Skeletal muscle tissue (tissue), 4 donors: ENCODE measurements around the gene BLMH. TPM values are rescaled to one million over a fixed set of nuclear protein-coding genes. Genes with fewer than 3 reads are reported as not detected.

Experiments used
- H3K27ac ChIP-seq: one replicate; pipeline ENCODE4 v1.7.0; 2013; ENCODE audit warnings: mild to moderate bottlenecking, low read depth, low read length, inconsistent platforms
- H3K27me3 ChIP-seq, 3 donors: one replicate each; pipeline ENCODE4 v1.7.0; 2013; ENCODE audit warnings: low read length in 3 of 3; ENCODE audit not compliant: control insufficient read depth in 3 of 3, insufficient read depth in 3 of 3
- H3K36me3 ChIP-seq, 3 donors: one replicate each; pipeline ENCODE4 v1.7.0; 2013; ENCODE audit warnings: low read length in 3 of 3; ENCODE audit not compliant: control insufficient read depth in 3 of 3, insufficient read depth in 3 of 3
- H3K4me1 ChIP-seq, 3 donors: one replicate each; pipeline ENCODE4 v1.7.0; 2013; ENCODE audit warnings: low read length in 3 of 3, mild to moderate bottlenecking in 3 of 3; ENCODE audit not compliant: control insufficient read depth in 3 of 3, insufficient read depth in 3 of 3
- H3K4me3 ChIP-seq, 3 donors: one replicate each; pipeline ENCODE4 v1.7.0; 2013; ENCODE audit warnings: low read length in 3 of 3
- H3K9ac ChIP-seq, 3 donors: one replicate each; pipeline ENCODE4 v1.7.0; 2013; ENCODE audit warnings: low read length in 3 of 3, mild to moderate bottlenecking in 3 of 3, moderate library complexity in 2 of 3, low read depth in 1 of 3
- H3K9me3 ChIP-seq, 3 donors: one replicate each; pipeline ENCODE4 v1.7.0; 2013; ENCODE audit warnings: low read length in 3 of 3; ENCODE audit not compliant: control insufficient read depth in 3 of 3
- total RNA-seq: library from RNA; depleted of rRNA; stranded (reverse); fragments of >200 nt; gene quantifications from one replicate; pipeline ENCODE4 v1.2.3, GENCODE V29; 2014
- donor health status: Osteomylitis.

Gene BLMH
- total RNA-seq, 1 donor from 2014 or later, result 37.1 TPM

DNA sequence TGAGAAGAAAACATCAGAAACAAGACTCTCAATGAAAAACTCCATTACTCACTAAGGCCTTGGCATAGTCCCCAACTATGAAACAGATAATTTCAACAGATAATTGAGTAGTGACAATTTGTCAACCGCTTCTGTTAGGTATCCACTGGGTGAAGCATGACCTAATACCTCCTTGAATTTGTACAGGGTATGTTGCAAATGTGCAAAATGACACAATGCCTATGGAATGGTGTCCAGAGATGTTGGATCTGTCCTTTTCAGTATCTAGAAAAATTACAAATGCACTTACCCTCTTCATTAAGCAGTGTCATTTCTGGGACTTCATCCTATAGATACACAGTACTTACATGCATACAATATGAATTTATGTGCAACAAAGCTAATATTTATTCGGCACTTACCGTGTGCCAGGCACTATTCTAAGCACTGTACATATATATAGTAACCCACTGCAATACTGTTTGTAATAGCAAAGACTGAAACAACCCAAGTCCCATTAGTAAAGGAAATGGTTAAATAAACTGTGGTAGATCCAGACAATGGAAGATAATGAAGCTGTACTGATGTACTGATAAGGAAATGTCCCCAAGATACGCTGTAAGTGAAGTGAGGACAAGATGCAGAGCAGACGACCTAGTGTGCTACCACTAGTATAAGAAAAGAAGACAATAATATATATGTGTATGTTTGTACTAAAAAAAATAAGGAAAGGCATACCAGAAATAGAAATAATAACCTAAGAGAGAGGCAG lies 34.8 kb downstream of the BLMH start:
- H3K4me1 ChIP-seq, result no peaks in the 10 kb centered on the region
- no peak overlapping the region for H3K4me3 ChIP-seq
- H3K27me3 ChIP-seq, result no peaks in the 10 kb centered on the region
- peaks cover 3 to 25% (median 19%) of the 10 kb centered on the region in 3 donors for H3K36me3 ChIP-seq
- no peak overlapping the region for H3K9ac ChIP-seq
- H3K9me3 ChIP-seq, result no peaks in the 10 kb centered on the region
- H3K27ac ChIP-seq, result no peak overlapping the region

DNA sequence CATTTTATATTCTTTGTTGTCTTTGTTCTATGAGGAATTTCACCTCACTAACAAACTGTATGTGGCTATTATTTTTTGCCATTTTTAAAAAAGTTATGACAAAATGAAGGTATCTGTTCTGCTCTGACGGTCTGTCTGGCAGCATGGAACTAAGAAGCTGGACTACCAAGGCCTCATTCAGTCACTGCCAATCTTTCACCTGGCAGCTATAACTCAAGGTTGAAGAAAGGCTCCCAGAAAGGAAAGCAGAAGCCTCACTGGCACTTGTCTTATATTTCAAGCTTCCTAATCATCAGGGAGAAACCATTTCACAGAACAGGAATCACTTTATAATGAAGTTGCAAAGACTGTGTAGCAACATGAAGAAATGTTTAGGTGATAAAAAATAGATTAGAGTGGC lies 37.6 kb downstream of the BLMH start:
- Histone ChIP-seq H3K4me3 (no peak overlapping the region), H3K4me1 (no peaks in the 10 kb centered on the region), H3K27ac (no peak overlapping the region), H3K9me3 (no peaks in the 10 kb centered on the region), H3K27me3 (no peaks in the 10 kb centered on the region), H3K36me3 (peaks cover 2 to 32% (median 15%) of the 10 kb centered on the region in 3 donors), H3K9ac (no peak overlapping the region)

DNA sequence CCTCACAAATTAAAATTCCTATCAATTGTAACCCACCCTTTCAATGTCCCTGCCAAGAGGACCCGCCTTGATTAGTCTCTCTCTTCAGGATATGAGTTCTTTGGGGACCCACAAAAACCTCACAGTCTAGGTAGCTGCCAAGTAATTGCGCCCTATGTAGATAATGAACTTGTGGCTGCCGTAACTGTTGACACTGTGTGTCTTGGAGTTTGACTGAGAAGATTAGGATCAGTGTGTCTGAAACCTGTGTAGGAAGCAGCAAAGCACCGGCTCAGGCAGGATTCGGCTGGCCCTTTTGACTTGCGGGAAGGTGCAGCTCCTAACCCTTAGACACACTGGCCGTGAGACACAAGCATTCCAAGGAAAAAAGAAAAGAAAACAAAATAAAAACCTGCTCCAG lies 38.4 kb downstream of the BLMH start:
- no peaks in the 10 kb centered on the region for H3K4me1 ChIP-seq
- peaks cover 8 to 33% (median 14%) of the 10 kb centered on the region in 3 donors for H3K36me3 ChIP-seq

DNA sequence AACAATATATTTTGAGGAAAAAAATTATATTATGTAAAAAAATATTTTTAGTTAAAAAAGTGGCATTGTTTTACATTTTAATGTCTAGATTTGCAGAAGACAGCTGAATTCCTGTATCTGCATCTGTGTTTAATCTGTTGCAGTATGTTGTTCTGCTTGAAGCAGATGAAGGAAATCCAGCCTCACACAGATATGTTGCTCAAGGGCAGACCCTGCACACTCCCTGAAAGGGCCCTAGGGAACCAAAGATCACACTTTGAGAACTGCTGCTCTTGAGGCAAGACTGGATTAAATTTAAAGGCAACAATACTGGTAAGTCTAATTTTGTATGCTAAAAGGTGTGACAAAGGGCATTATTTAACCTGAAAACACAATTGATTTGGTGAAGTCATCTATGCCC lies 39.8 kb downstream of the BLMH start:
- Histone ChIP-seq H3K4me1 (no peaks in the 10 kb centered on the region), H3K27me3 (no peaks in the 10 kb centered on the region), H3K4me3 (no peak overlapping the region), H3K27ac (no peak overlapping the region), H3K36me3 (peaks cover 8 to 29% (median 20%) of the 10 kb centered on the region in 3 donors), H3K9me3 (no peaks in the 10 kb centered on the region), H3K9ac (no peak overlapping the region)

More for the DNA sequence above, 38.4 kb downstream of the BLMH start:
- Histone ChIP-seq H3K27ac (no peak overlapping the region), H3K9ac (no peak overlapping the region), H3K4me3 (no peak overlapping the region), H3K9me3 (no peaks in the 10 kb centered on the region), H3K27me3 (no peaks in the 10 kb centered on the region)

DNA sequence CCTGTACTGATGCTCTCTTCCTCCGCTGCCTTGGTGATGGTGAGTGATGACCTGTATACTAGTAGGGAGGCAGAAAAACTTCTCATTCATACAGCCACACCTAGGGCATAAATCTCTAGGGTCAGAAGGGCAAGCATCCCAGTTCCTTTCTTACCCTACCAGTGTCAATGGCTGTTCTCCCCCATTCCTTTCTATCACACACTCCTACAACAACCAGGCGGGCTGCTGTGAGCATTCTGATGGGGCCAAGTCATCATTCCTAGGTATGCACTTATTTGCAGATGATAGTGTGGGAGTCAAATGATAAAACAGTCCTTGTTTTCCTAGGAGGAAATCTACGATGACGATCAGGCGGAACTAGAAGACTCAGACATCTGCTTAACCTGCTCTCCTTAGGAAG lies 42.3 kb downstream of the BLMH start:
- no peaks in the 10 kb centered on the region for H3K27me3 ChIP-seq
- H3K9me3 ChIP-seq, result no peaks in the 10 kb centered on the region
- no peak overlapping the region for H3K27ac ChIP-seq
- H3K36me3 ChIP-seq, result peaks cover 8 to 26% (median 25%) of the 10 kb centered on the region in 3 donors
- no peak overlapping the region for H3K9ac ChIP-seq
- H3K4me1 ChIP-seq, result no peaks in the 10 kb centered on the region
- H3K4me3 ChIP-seq, result no peak overlapping the region

DNA sequence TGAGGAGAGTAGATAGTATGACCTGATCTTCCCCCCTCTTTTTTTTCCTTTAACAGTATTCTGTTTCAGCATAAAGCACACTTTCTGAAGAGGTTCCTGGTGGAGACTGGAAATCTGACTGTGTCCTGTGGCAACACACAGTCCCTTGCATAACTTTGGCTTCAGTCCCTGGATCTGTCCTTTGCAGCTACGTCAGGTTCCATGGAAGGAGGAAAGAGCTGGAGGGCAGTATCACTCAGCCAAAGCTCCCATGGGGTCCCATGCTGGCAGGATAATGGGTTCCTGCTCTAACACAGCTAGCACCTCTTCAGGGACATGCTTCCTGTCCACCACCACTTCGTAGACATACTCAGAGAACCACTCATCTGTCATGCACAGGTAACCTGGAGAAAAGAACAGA lies 43.0 kb downstream of the BLMH start:
- Histone ChIP-seq H3K36me3 (peaks cover 8 to 26% (median 22%) of the 10 kb centered on the region in 3 donors), H3K9me3 (no peaks in the 10 kb centered on the region), H3K27ac (no peak overlapping the region), H3K27me3 (no peaks in the 10 kb centered on the region), H3K9ac (no peak overlapping the region), H3K4me3 (no peak overlapping the region), H3K4me1 (no peaks in the 10 kb centered on the region)

DNA sequence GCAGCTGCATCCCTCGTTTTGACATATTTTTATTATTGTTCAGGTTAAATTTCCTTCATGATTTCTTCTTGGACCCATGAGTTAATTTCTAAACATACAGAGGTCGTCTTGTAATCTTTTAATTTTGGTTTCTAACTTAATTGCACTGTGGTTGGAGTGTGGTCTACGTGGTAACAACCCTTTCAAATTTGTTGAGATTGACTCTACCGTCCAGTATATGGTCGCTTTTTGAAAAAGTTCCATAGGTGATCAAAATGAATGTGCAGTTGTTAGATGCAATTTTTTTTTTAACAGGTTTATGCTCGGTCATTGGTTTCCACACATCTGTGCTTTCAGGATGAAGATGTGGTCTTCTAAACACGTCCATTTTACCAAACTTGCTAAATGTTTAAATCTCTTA lies 45.3 kb downstream of the BLMH start:
- Histone ChIP-seq H3K27ac (no peak overlapping the region), H3K4me1 (no peaks in the 10 kb centered on the region), H3K9me3 (no peaks in the 10 kb centered on the region), H3K4me3 (no peak overlapping the region), H3K36me3 (peaks cover 8 to 23% (median 19%) of the 10 kb centered on the region in 3 donors), H3K27me3 (peaks cover 0 to 3% (median 0%) of the 10 kb centered on the region in 3 donors), H3K9ac (no peak overlapping the region)

DNA sequence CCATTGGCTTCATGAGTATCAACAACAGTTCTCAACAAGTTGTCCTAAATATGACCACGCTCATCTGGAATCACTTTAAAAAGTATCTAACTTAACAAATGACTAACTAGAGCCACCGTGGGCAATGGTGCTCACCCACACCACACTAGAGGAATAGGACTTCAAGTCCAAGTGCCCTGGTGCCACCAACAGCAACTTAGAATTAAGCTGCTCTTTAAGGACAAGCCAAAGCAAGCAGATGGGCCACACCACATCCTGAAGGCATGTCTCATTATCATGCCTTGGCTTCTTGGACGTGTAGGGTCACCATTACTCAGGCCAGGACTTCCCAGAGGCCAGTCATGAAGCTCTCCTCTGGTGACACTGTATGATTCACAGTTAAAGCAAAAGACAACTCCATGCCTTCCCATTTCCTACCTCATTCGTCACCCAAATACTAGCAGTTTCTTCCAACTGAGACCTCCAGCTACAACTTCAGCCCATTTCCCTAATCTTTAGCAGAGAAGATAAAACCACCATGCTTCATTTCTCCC lies 46.8 kb downstream of the BLMH start:
- H3K27ac ChIP-seq, result no peak overlapping the region

DNA sequence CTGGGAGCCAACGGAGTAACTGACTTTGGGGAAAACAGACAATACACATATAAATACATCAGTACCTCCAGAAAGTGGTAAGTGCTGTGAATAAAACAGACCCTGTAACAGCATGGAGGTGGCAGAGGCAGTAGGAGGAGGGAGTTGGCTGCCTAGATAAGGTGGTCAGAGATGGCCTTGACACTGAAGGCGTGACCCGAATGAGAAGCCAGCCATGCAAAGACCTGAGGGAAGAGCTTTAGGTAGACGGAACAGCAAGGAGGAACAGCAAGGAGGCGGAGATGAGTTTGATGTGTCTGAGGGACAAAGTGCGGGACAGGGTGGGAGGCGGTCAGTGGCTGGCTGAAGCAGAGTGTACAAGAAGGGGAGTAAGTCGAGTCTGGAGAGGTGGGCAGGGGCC lies 48.2 kb downstream of the BLMH start:
- no peak overlapping the region for H3K27ac ChIP-seq

More for the DNA sequence above, 46.8 kb downstream of the BLMH start:
- peaks cover 6 to 23% (median 14%) of the 10 kb centered on the region in 3 donors for H3K36me3 ChIP-seq
- peaks cover 0 to 11% (median 4%) of the 10 kb centered on the region in 3 donors for H3K27me3 ChIP-seq
- no peaks in the 10 kb centered on the region for H3K4me1 ChIP-seq
- no peak overlapping the region for H3K4me3 ChIP-seq
- no peak overlapping the region for H3K9ac ChIP-seq
- no peaks in the 10 kb centered on the region for H3K9me3 ChIP-seq

DNA sequence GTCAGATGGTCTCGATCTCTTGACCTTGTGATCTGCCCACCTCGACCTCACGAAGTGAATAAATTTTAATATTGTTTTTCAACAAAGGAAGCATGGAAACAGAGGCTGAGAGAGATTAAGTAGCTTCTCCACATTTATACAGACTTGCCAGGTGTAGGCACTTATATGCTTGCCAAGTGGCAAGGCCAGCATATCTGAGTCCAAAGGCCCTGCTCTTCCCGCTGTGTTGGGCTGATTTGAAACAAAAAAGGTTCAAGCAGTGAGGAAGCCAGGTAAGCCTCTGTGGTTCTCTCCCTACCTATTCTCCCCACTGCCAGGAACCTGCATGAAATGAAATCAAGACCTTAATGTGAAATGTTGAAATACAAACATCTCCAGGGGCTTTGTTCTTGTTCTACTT lies 48.7 kb downstream of the BLMH start:
- H3K9me3 ChIP-seq, result no peaks in the 10 kb centered on the region
- H3K9ac ChIP-seq, result no peak overlapping the region
- H3K27me3 ChIP-seq, result peaks cover 7 to 28% (median 22%) of the 10 kb centered on the region in 3 donors
- H3K27ac ChIP-seq, result no peak overlapping the region
- H3K4me3 ChIP-seq, result no peak overlapping the region
- H3K4me1 ChIP-seq, result no peaks in the 10 kb centered on the region
- peaks cover 0 to 9% (median 3%) of the 10 kb centered on the region in 3 donors for H3K36me3 ChIP-seq

More for the DNA sequence above, 48.2 kb downstream of the BLMH start:
- Histone ChIP-seq H3K4me3 (no peak overlapping the region), H3K27me3 (peaks cover 2 to 23% (median 16%) of the 10 kb centered on the region in 3 donors), H3K9ac (no peak overlapping the region), H3K9me3 (no peaks in the 10 kb centered on the region), H3K36me3 (peaks cover 3 to 15% (median 8%) of the 10 kb centered on the region in 3 donors), H3K4me1 (no peaks in the 10 kb centered on the region)
